ENCODE results near the gene YAP1.

The YAP1 gene

GRCh38 chr11:102238391-102238821, 128.2 kb downstream of the YAP1 start:
- no peaks in the 10 kb centered on the region for H3K79me1 ChIP-seq (ENCODE audit: low read depth, low read length)
- H2AK5ac ChIP-seq (ENCODE audit: low read depth, low read length): no peak overlapping the region
- H3K9me3 ChIP-seq (replicated peaks in 1 of 2; ENCODE audit: control insufficient read depth in 2 of 2, insufficient read depth in 1 of 2, low read depth in 1 of 2, low read length in 2 of 2): no peaks in the 10 kb centered on the region
- no peak overlapping the region for H3K4me3 ChIP-seq (ENCODE audit: low read length in 2 of 2)
- no peak overlapping the region for H3K4me2 ChIP-seq (ENCODE audit: insufficient read depth, low read length, poor library complexity, severe bottlenecking)
- peaks cover 0 to 12% of the 10 kb centered on the region in 2 donors for H3K36me3 ChIP-seq (replicated peaks in 1 of 2; ENCODE audit: control insufficient read depth in 2 of 2, insufficient read depth in 2 of 2, low read length in 2 of 2)
- H4K8ac ChIP-seq (ENCODE audit: low read depth, low read length): no peak overlapping the region
- H2BK5ac ChIP-seq (ENCODE audit: low read length): no peak overlapping the region
- no peak for DNase-seq (ENCODE audit: low spot score)
- no peaks in the 10 kb centered on the region for H3K27me3 ChIP-seq (ENCODE audit: control insufficient read depth in 3 of 3, insufficient read depth in 3 of 3, low read depth in 1 of 3, low read length in 3 of 3)
- no peak overlapping the region for H3K4ac ChIP-seq (ENCODE audit: low read length)
- H3K4me1 ChIP-seq (ENCODE audit: control insufficient read depth in 2 of 2, insufficient read depth in 1 of 2, low read depth in 1 of 2, low read length in 2 of 2): peaks cover 0 to 5% of the 10 kb centered on the region in 2 donors
- H3K14ac ChIP-seq (ENCODE audit: low read length): no peak overlapping the region
- H3K9ac ChIP-seq (ENCODE audit: low read depth, low read length, poor library complexity): no peak overlapping the region
- H3K23ac ChIP-seq (ENCODE audit: low read depth, low read length, poor library complexity): no peak overlapping the region
- H3K27ac ChIP-seq (replicated peaks; ENCODE audit: low read length): no peak overlapping the region
- no peak overlapping the region for H2BK15ac ChIP-seq (ENCODE audit: low read length)
- H2BK120ac ChIP-seq (ENCODE audit: low read depth, low read length): no peak overlapping the region
- no peak overlapping the region for H2BK12ac ChIP-seq (ENCODE audit: low read length)
- no peak overlapping the region for H3K18ac ChIP-seq (ENCODE audit: low read length)
- no peak overlapping the region for H2AFZ ChIP-seq (ENCODE audit: low read length)
- H4K91ac ChIP-seq (ENCODE audit: low read depth, low read length, poor library complexity): no peak overlapping the region

GRCh38 chr11:102239448-102239847, 129.2 kb downstream of the YAP1 start:
- Histone ChIP-seq H3K36me3 (replicated peaks in 1 of 2; ENCODE audit: control insufficient read depth in 2 of 2, insufficient read depth in 2 of 2, low read length in 2 of 2) (peaks cover 0 to 2% of the 10 kb centered on the region in 2 donors), H4K8ac (ENCODE audit: low read depth, low read length) (no peak overlapping the region), H2BK120ac (ENCODE audit: low read depth, low read length) (no peak overlapping the region), H3K23ac (ENCODE audit: low read depth, low read length, poor library complexity) (no peak overlapping the region), H2AK5ac (ENCODE audit: low read depth, low read length) (no peak overlapping the region), H3K4me3 (ENCODE audit: low read length in 2 of 2) (no peak overlapping the region), H3K14ac (ENCODE audit: low read length) (no peak overlapping the region), H4K91ac (ENCODE audit: low read depth, low read length, poor library complexity) (no peak overlapping the region), H2BK15ac (ENCODE audit: low read length) (no peak overlapping the region), H3K4me2 (ENCODE audit: insufficient read depth, low read length, poor library complexity, severe bottlenecking) (no peak overlapping the region), H3K9ac (ENCODE audit: low read depth, low read length, poor library complexity) (no peak overlapping the region), H2BK5ac (ENCODE audit: low read length) (no peak overlapping the region), H3K4me1 (ENCODE audit: control insufficient read depth in 2 of 2, insufficient read depth in 1 of 2, low read depth in 1 of 2, low read length in 2 of 2) (peaks cover 0 to 5% of the 10 kb centered on the region in 2 donors), H3K4ac (ENCODE audit: low read length) (no peak overlapping the region), H3K9me3 (replicated peaks in 1 of 2; ENCODE audit: control insufficient read depth in 2 of 2, insufficient read depth in 1 of 2, low read depth in 1 of 2, low read length in 2 of 2) (no peaks in the 10 kb centered on the region), H3K18ac (ENCODE audit: low read length) (no peak overlapping the region), H3K79me1 (ENCODE audit: low read depth, low read length) (no peaks in the 10 kb centered on the region), H2AFZ (ENCODE audit: low read length) (no peak overlapping the region), H3K27me3 (ENCODE audit: control insufficient read depth in 3 of 3, insufficient read depth in 3 of 3, low read depth in 1 of 3, low read length in 3 of 3) (no peaks in the 10 kb centered on the region), H2BK12ac (ENCODE audit: low read length) (no peak overlapping the region), H3K27ac (replicated peaks; ENCODE audit: low read length) (no peak overlapping the region)
- no CpG with 5 or more reads among the region's 2 CpGs for WGBS, 2 donors (ENCODE audit: extremely low coverage in 2 of 2, insufficient read length in 2 of 2, insufficient replicate concordance in 1 of 2)
- no peak for DNase-seq (ENCODE audit: low spot score)

GRCh38 chr11:102239911-102240310, 129.7 kb downstream of the YAP1 start:
- H3K79me1 ChIP-seq (ENCODE audit: low read depth, low read length): no peaks in the 10 kb centered on the region
- H2BK12ac ChIP-seq (ENCODE audit: low read length): no peak overlapping the region
- H3K36me3 ChIP-seq (replicated peaks in 1 of 2; ENCODE audit: control insufficient read depth in 2 of 2, insufficient read depth in 2 of 2, low read length in 2 of 2): no peaks in the 10 kb centered on the region
- no peak overlapping the region for H3K18ac ChIP-seq (ENCODE audit: low read length)
- H2AK5ac ChIP-seq (ENCODE audit: low read depth, low read length): no peak overlapping the region
- no peak overlapping the region for H3K9ac ChIP-seq (ENCODE audit: low read depth, low read length, poor library complexity)
- no peak overlapping the region for H3K4me2 ChIP-seq (ENCODE audit: insufficient read depth, low read length, poor library complexity, severe bottlenecking)
- no peak overlapping the region for H2BK5ac ChIP-seq (ENCODE audit: low read length)
- H3K23ac ChIP-seq (ENCODE audit: low read depth, low read length, poor library complexity): no peak overlapping the region
- no CpG with 5 or more reads among the region's 6 CpGs for WGBS, 2 donors (ENCODE audit: extremely low coverage in 2 of 2, insufficient read length in 2 of 2, insufficient replicate concordance in 1 of 2)
- H3K4me3 ChIP-seq (ENCODE audit: low read length in 2 of 2): no peak overlapping the region
- H2BK15ac ChIP-seq (ENCODE audit: low read length): no peak overlapping the region
- H3K4ac ChIP-seq (ENCODE audit: low read length): no peak overlapping the region
- no peak overlapping the region for H4K8ac ChIP-seq (ENCODE audit: low read depth, low read length)
- DNase-seq (ENCODE audit: low spot score): no peak
- H3K27me3 ChIP-seq (ENCODE audit: control insufficient read depth in 3 of 3, insufficient read depth in 3 of 3, low read depth in 1 of 3, low read length in 3 of 3): no peaks in the 10 kb centered on the region
- H4K91ac ChIP-seq (ENCODE audit: low read depth, low read length, poor library complexity): no peak overlapping the region
- H2AFZ ChIP-seq (ENCODE audit: low read length): no peak overlapping the region
- H3K27ac ChIP-seq (replicated peaks; ENCODE audit: low read length): no peak overlapping the region
- H3K4me1 ChIP-seq (ENCODE audit: control insufficient read depth in 2 of 2, insufficient read depth in 1 of 2, low read depth in 1 of 2, low read length in 2 of 2): peaks cover 0 to 4% of the 10 kb centered on the region in 2 donors
- H3K9me3 ChIP-seq (replicated peaks in 1 of 2; ENCODE audit: control insufficient read depth in 2 of 2, insufficient read depth in 1 of 2, low read depth in 1 of 2, low read length in 2 of 2): no peaks in the 10 kb centered on the region
- no peak overlapping the region for H3K14ac ChIP-seq (ENCODE audit: low read length)
- H2BK120ac ChIP-seq (ENCODE audit: low read depth, low read length): no peak overlapping the region

- Histone ChIP-seq H2BK120ac (ENCODE audit: low read depth, low read length) (no peak overlapping the region), H2AK5ac (ENCODE audit: low read depth, low read length) (no peak overlapping the region), H2AFZ (ENCODE audit: low read length) (no peak overlapping the region), H2BK5ac (ENCODE audit: low read length) (no peak overlapping the region), H3K9me3 (replicated peaks in 1 of 2; ENCODE audit: control insufficient read depth in 2 of 2, insufficient read depth in 1 of 2, low read depth in 1 of 2, low read length in 2 of 2) (no peaks in the 10 kb centered on the region), H4K8ac (ENCODE audit: low read depth, low read length) (no peak overlapping the region), H3K18ac (ENCODE audit: low read length) (no peak overlapping the region), H2BK15ac (ENCODE audit: low read length) (no peak overlapping the region), H3K4me2 (ENCODE audit: insufficient read depth, low read length, poor library complexity, severe bottlenecking) (no peak overlapping the region), H3K4me1 (ENCODE audit: control insufficient read depth in 2 of 2, insufficient read depth in 1 of 2, low read depth in 1 of 2, low read length in 2 of 2) (peaks cover 0 to 2% of the 10 kb centered on the region in 2 donors), H3K9ac (ENCODE audit: low read depth, low read length, poor library complexity) (no peak overlapping the region), H3K23ac (ENCODE audit: low read depth, low read length, poor library complexity) (no peak overlapping the region), H3K14ac (ENCODE audit: low read length) (no peak overlapping the region), H3K79me1 (ENCODE audit: low read depth, low read length) (no peaks in the 10 kb centered on the region), H3K36me3 (replicated peaks in 1 of 2; ENCODE audit: control insufficient read depth in 2 of 2, insufficient read depth in 2 of 2, low read length in 2 of 2) (no peaks in the 10 kb centered on the region), H3K4me3 (ENCODE audit: low read length in 2 of 2) (no peak overlapping the region), H3K27ac (replicated peaks; ENCODE audit: low read length) (no peak overlapping the region), H2BK12ac (ENCODE audit: low read length) (no peak overlapping the region), H3K27me3 (ENCODE audit: control insufficient read depth in 3 of 3, insufficient read depth in 3 of 3, low read depth in 1 of 3, low read length in 3 of 3) (no peaks in the 10 kb centered on the region), H4K91ac (ENCODE audit: low read depth, low read length, poor library complexity) (no peak overlapping the region), H3K4ac (ENCODE audit: low read length) (no peak overlapping the region)
- no peak for DNase-seq (ENCODE audit: low spot score)
- no CpG with 5 or more reads among the region's 2 CpGs for WGBS, 2 donors (ENCODE audit: extremely low coverage in 2 of 2, insufficient read length in 2 of 2, insufficient replicate concordance in 1 of 2)
These were observed 130.3 kb downstream of the YAP1 start for GRCh38 chr11:102240502-102240901.
